Activated T-helper 1 cell treated with anti-CD3 and anti-CD28 coated beads, Interleukin-12 subunit alpha, Interleukin-12 subunit beta, Interleukin-2, Interleukin-4 antibody, amounts not matched to agents 30 ng/mL and 10 ng/mL and 1 ng/mL, durations not matched to agents 14 hours and 24 hours and 36 hours (primary cell): ENCODE measurements around the gene PCBP2. TPM values are rescaled to one million over a fixed set of nuclear protein-coding genes. Genes with fewer than 3 reads are reported as not detected.

Source experiments
- DNase-seq: peaks from one replicate; pipeline ENCODE4 v3.0.0; 2021; ENCODE audit warnings: low spot score
- H3K27ac Mint-ChIP-seq: one replicate; pipeline ENCODE4 v1.8.0; 2021; ENCODE audit warnings: mild to moderate bottlenecking, mixed read lengths
- H3K27me3 Mint-ChIP-seq: one replicate; pipeline ENCODE4 v1.8.0; 2022; ENCODE audit warnings: mild to moderate bottlenecking, moderate library complexity, mixed read lengths; ENCODE audit not compliant: insufficient read depth
- H3K36me3 Mint-ChIP-seq: one replicate; pipeline ENCODE4 v1.8.0; 2021; ENCODE audit warnings: low read depth, mixed read lengths
- H3K4me1 Mint-ChIP-seq: one replicate; pipeline ENCODE4 v1.8.0; 2021; ENCODE audit warnings: low read depth, mixed read lengths
- H3K4me3 Mint-ChIP-seq: one replicate; pipeline ENCODE4 v1.8.0; 2021; ENCODE audit warnings: mild to moderate bottlenecking, moderate library complexity, mixed read lengths
- H3K9me3 Mint-ChIP-seq: one replicate; pipeline ENCODE4 v1.8.0; 2021; ENCODE audit warnings: mixed read lengths
- intact Hi-C: fragments of 100-400 bp; cut with micrococcal nuclease; formaldehyde crosslinking; loops from one replicate; pipeline ENCODE4 v1.15.1; 2024
- total RNA-seq: library from RNA; stranded (reverse); gene quantifications from 2 replicates; pipeline ENCODE4 v1.2.3, GENCODE V29; 2022

Gene PCBP2
- total RNA-seq, 1 donor from 2014 or later: 865 TPM

DNA sequence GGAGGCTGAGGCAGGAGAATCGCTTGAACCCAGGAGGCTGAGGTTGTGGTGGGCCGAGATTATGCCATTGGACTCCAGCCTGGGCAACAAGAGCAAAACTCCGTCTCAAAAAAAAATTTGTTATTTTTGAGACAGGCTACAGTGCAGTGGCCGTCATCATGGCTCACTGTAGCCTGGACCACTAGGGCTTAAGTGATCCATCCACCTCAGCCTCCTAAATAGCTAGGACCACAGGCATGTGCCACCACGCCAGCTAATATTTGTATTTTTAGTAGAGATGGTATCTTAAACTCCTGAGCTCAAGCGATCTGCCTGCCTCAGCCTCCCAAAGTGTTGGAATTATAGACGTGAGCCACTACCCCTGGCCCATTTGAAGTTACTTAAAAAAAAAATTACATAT is 966 bp upstream of the PCBP2 start:
- H3K4me1 Mint-ChIP-seq: peaks cover 34% of the 10 kb centered on the region
- no peak overlapping the region for H3K4me3 Mint-ChIP-seq
- H3K9me3 Mint-ChIP-seq: no peaks in the 10 kb centered on the region
- peaks cover 49% of the 10 kb centered on the region for H3K36me3 Mint-ChIP-seq
- H3K27ac Mint-ChIP-seq: no peak overlapping the region
- H3K27me3 Mint-ChIP-seq: no peaks in the 10 kb centered on the region
- intact Hi-C loops: loop anchor here (1.0 to 10.0 kb wide), 14 partner anchors 10 to 406 kb away; partner anchors contain the start of genes AAAS, ATF7, ATP5MC2 and CSAD
- DNase-seq: no peak

DNA sequence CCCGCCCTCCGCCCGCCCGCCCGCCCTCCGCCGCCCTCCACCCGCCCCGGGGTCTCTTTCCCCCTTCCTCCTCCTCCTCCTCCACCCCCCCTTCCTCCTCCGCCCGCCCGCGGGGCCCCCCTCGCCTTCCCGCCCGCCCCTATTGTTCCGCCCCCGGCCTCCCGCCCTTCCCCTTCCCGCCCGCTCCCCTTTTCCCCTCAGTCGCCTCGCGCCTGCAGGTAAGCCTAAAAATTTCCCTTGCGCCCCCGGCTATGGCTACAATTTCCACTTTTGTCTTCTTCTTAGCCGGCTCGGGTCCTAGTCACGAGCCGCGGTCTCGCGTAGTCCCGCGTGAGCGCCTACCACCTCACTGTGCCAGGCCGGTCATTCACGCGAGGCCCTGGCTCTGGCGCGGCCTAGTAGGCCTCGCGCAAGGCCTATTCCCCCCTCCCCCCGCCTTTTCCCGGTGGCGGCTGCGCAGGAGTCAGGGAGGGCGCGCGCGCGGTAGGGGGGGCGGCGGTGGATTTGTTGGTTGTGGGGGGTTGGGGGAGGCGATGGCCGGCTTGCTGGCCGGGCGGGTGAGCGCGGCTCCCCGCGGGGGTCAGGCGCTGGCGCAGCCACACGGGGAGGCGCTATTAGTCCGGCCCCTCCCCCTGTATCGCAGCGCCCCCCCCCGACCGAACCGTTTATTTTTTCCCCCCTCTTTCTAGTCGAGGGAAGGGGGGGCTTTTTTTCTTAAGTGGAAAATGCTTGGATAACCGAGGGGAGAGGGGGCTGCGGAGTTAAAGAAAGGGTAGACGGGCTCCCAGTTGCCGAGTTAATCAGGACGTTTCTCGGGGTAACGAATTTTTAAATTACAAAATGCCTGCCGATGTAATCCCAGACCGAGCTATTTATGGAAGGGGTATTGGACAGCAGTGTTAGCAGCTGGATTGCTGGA is 516 bp downstream of the PCBP2 start:
- Mint-ChIP-seq H3K36me3 (peaks cover 52% of the 10 kb centered on the region), H3K4me3 (peak overlapping the region; percentile 97), H3K4me1 (peaks cover 31% of the 10 kb centered on the region), H3K9me3 (no peaks in the 10 kb centered on the region), H3K27ac (peak overlapping the region; percentile 99), H3K27me3 (no peaks in the 10 kb centered on the region)
- DNase-seq: peak; percentile 68
- intact Hi-C loops: loop anchor here (1.0 to 10.0 kb wide), 5 partner anchors 20 to 446 kb away; partner anchors contain the start of gene EIF4B

- H3K4me3 Mint-ChIP-seq: peak overlapping the region; percentile 97
- intact Hi-C loops: loop anchor here (2.0 to 10.0 kb wide), 4 partner anchors 19 to 409 kb away; no protein-coding TSS in a partner anchor
- DNase-seq: no peak
- no peaks in the 10 kb centered on the region for H3K27me3 Mint-ChIP-seq
- H3K9me3 Mint-ChIP-seq: no peaks in the 10 kb centered on the region
- H3K27ac Mint-ChIP-seq: peak overlapping the region; percentile 76
- H3K36me3 Mint-ChIP-seq: peaks cover 48% of the 10 kb centered on the region
- H3K4me1 Mint-ChIP-seq: peaks cover 36% of the 10 kb centered on the region
These were observed 2.2 kb downstream of the PCBP2 start for GRCh38 chr12:53453953-53454640.

GRCh38 chr12:53454707-53455106 is 2.8 kb downstream of the PCBP2 start:
- no peak for DNase-seq
- Mint-ChIP-seq H3K4me1 (peaks cover 38% of the 10 kb centered on the region), H3K36me3 (peaks cover 51% of the 10 kb centered on the region), H3K4me3 (peak overlapping the region; percentile 97), H3K9me3 (no peaks in the 10 kb centered on the region), H3K27me3 (no peaks in the 10 kb centered on the region), H3K27ac (peak overlapping the region; percentile 44)
- intact Hi-C loops: loop anchor here (5.0 to 10.0 kb wide), 2 partner anchors 232 to 410 kb away; no protein-coding TSS in a partner anchor

- intact Hi-C loops: loop anchor here (10.0 kb wide), 1 partner anchor 412 kb away; no protein-coding TSS in a partner anchor
- Mint-ChIP-seq H3K27ac (no peak overlapping the region), H3K36me3 (peaks cover 69% of the 10 kb centered on the region), H3K4me3 (no peak overlapping the region), H3K9me3 (no peaks in the 10 kb centered on the region), H3K27me3 (no peaks in the 10 kb centered on the region), H3K4me1 (peaks cover 45% of the 10 kb centered on the region)
- no peak for DNase-seq
These were observed 4.9 kb downstream of the PCBP2 start for GRCh38 chr12:53456654-53457366.

DNA sequence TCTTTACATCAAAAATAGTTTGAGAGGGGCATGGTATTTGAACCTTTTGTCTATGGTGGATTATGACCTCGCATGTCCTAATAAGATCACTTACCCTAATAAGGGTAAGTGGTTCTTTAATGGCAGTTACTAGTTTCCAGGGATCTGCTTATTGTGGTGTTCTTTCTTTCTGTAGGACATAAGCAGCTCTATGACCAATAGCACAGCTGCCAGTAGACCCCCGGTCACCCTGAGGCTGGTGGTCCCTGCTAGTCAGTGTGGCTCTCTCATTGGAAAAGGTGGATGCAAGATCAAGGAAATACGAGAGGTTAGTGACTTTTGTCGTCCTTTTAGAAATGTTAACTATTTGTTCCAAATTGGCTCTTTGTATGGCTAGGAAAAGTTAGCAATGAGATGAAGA is 7.2 kb downstream of the PCBP2 start:
- intact Hi-C loops: loop anchor here (10.0 kb wide), 1 partner anchor 414 kb away; no protein-coding TSS in a partner anchor
- H3K9me3 Mint-ChIP-seq: no peaks in the 10 kb centered on the region
- H3K4me1 Mint-ChIP-seq: peaks cover 39% of the 10 kb centered on the region
- no peak overlapping the region for H3K27ac Mint-ChIP-seq
- H3K27me3 Mint-ChIP-seq: no peaks in the 10 kb centered on the region
- H3K36me3 Mint-ChIP-seq: peaks cover 74% of the 10 kb centered on the region
- DNase-seq: no peak
- H3K4me3 Mint-ChIP-seq: no peak overlapping the region

DNA sequence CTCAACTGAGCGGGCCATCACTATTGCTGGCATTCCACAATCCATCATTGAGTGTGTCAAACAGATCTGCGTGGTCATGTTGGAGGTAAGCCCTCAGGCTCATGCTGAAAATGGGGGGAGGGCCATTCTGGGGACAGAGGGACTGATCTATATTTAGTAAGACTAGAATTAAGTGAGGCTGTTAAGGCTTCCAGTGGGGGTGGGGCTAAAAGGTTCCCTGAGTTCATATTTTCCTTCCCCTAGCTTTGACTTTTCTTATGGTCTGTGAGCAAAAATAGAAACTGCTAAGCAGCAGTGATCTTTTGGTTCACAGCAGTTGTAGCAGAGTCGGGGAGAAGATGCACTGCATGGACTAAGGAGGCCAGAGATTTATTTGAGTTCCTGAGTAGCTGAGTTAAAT is 9.2 kb downstream of the PCBP2 start:
- no peaks in the 10 kb centered on the region for H3K9me3 Mint-ChIP-seq
- H3K36me3 Mint-ChIP-seq: peaks cover 71% of the 10 kb centered on the region
- H3K27ac Mint-ChIP-seq: peak overlapping the region; percentile 70
- H3K4me1 Mint-ChIP-seq: peaks cover 40% of the 10 kb centered on the region
- no peak for DNase-seq
- intact Hi-C loops: no loop called here
- H3K27me3 Mint-ChIP-seq: no peaks in the 10 kb centered on the region
- H3K4me3 Mint-ChIP-seq: no peak overlapping the region

DNA sequence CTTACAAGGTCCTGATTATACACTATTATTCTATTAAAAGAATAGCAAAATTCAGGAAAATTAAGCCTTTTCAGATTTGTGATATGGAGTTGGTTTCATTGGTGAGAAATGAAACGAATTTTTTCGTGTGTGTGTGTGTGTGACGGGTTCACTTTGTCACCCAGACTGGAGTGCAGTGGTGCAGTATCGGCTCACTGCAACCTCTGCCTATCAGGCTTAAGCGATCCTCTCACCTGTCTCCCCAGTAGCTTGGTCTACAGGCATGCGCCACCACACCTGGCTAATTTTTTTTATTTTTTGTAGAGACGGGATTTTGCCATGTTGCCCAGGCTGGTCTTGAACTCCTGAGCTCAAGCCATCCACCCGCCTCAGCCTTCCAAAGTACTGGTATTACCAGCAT is 9.7 kb downstream of the PCBP2 start:
- intact Hi-C loops: no loop called here
- Mint-ChIP-seq H3K4me1 (peaks cover 44% of the 10 kb centered on the region), H3K27me3 (no peaks in the 10 kb centered on the region), H3K9me3 (no peaks in the 10 kb centered on the region), H3K36me3 (peaks cover 73% of the 10 kb centered on the region), H3K4me3 (no peak overlapping the region), H3K27ac (no peak overlapping the region)
- no peak for DNase-seq

DNA sequence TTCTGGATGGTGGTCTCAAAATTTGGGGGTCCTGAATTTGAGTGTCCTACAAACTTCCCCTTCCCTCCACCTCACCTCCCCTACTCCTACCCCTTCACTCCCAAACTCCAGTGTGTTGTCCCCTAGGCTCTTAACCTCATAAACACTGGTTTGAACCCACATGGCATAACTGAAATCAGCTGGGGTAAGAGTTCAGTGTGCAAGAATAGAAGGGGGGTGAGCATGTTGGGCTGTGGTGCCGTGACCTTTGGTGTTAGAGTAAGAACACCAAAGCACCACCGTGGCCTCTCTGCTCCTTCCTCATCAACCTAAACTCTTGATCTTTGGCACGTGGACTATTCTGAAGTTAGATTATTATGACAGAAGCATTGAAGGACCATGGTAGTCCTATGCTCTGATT is 11.0 kb downstream of the PCBP2 start:
- peaks cover 81% of the 10 kb centered on the region for H3K36me3 Mint-ChIP-seq
- no peaks in the 10 kb centered on the region for H3K9me3 Mint-ChIP-seq
- no peak for DNase-seq
- no peak overlapping the region for H3K27ac Mint-ChIP-seq
- H3K4me3 Mint-ChIP-seq: no peak overlapping the region
- H3K27me3 Mint-ChIP-seq: no peaks in the 10 kb centered on the region
- intact Hi-C loops: no loop called here
- H3K4me1 Mint-ChIP-seq: peaks cover 46% of the 10 kb centered on the region

- peaks cover 84% of the 10 kb centered on the region for H3K36me3 Mint-ChIP-seq
- no peaks in the 10 kb centered on the region for H3K27me3 Mint-ChIP-seq
- no peaks in the 10 kb centered on the region for H3K9me3 Mint-ChIP-seq
- peak overlapping the region; percentile 66 for H3K27ac Mint-ChIP-seq
- intact Hi-C loops: no loop called here
- peaks cover 42% of the 10 kb centered on the region for H3K4me1 Mint-ChIP-seq
- DNase-seq: no peak
- H3K4me3 Mint-ChIP-seq: no peak overlapping the region
These were observed 12.1 kb downstream of the PCBP2 start for GRCh38 chr12:53463802-53464560.

GRCh38 chr12:53464685-53465418 is 12.9 kb downstream of the PCBP2 start:
- Mint-ChIP-seq H3K27me3 (no peaks in the 10 kb centered on the region), H3K9me3 (no peaks in the 10 kb centered on the region), H3K27ac (peak overlapping the region; percentile 55), H3K4me1 (peaks cover 39% of the 10 kb centered on the region), H3K4me3 (no peak overlapping the region), H3K36me3 (peaks cover 78% of the 10 kb centered on the region)
- no peak for DNase-seq
- intact Hi-C loops: no loop called here
